DND-41 (cell line): ENCODE data around the gene C4BPB.

ENCODE experiments used
- ATAC-seq: fragments of 200-7000 bp; cut with Tn5 transposase; 3 replicates; pipeline ENCODE4 v1.9.1; 2021; ENCODE audit warnings: low read depth; ENCODE audit not compliant: insufficient read depth
- DNase-seq: peaks from one replicate; pipeline ENCODE4 v3.0.0-alpha.2; 2020
- H2AFZ ChIP-seq: 2 replicates; pipeline ENCODE4 v1.6.0; 2012; ENCODE audit warnings: low read depth, low read length
- H3K27ac ChIP-seq: 2 replicates; pipeline ENCODE4 v1.5.1; 2012; ENCODE audit warnings: low read length, inconsistent platforms
- H3K27me3 ChIP-seq: fragments of 200-600 bp; sonication (generic); 2 replicates; pipeline ENCODE4 v1.6.0; 2012; ENCODE audit warnings: low read length, mild to moderate bottlenecking, inconsistent platforms; ENCODE audit not compliant: insufficient read depth, poor library complexity
- H3K36me3 ChIP-seq: 2 replicates; pipeline ENCODE4 v1.5.1; 2012; ENCODE audit warnings: low read length, inconsistent platforms; ENCODE audit not compliant: insufficient read depth
- H3K4me1 ChIP-seq: 2 replicates; pipeline ENCODE4 v1.5.1; 2012; ENCODE audit warnings: mild to moderate bottlenecking, low read length; ENCODE audit not compliant: insufficient read depth
- H3K4me2 ChIP-seq: 2 replicates; pipeline ENCODE4 v1.6.0; 2012; ENCODE audit warnings: mild to moderate bottlenecking, moderate library complexity, low read length, inconsistent platforms; ENCODE audit not compliant: insufficient read depth
- H3K4me3 ChIP-seq, 2 experiments: fragments of 200-600 bp in 1 of 2; shearing (Covaris generic) in 1 of 2; 2 replicates each; pipeline ENCODE4 v1.5.1; 2012 to 2016; ENCODE audit warnings: inconsistent platforms in 2 of 2, low read length in 2 of 2, mild to moderate bottlenecking in 2 of 2, low read depth in 1 of 2, moderate library complexity in 1 of 2
- H3K79me2 ChIP-seq: 2 replicates; pipeline ENCODE4 v1.6.0; 2012; ENCODE audit warnings: low read length, inconsistent platforms; ENCODE audit not compliant: insufficient read depth
- H3K9ac ChIP-seq: 2 replicates; pipeline ENCODE4 v1.6.0; 2012; ENCODE audit warnings: low read depth, mild to moderate bottlenecking, inconsistent platforms, low read length, moderate library complexity
- H3K9me3 ChIP-seq: 2 replicates; pipeline ENCODE4 v1.5.1; 2012; ENCODE audit warnings: low read length, moderate library complexity, mild to moderate bottlenecking, inconsistent platforms; ENCODE audit not compliant: insufficient read depth, severe bottlenecking
- H4K20me1 ChIP-seq: 2 replicates; pipeline ENCODE4 v1.6.0; 2012; ENCODE audit warnings: low read length; ENCODE audit not compliant: insufficient read depth
- CTCF ChIP-seq: IDR thresholded peaks from 2 replicates; pipeline ENCODE4 v1.5.1; 2012; ENCODE audit warnings: borderline replicate concordance, low read length, moderate library complexity, mild to moderate bottlenecking; ENCODE audit not compliant: poor library complexity, severe bottlenecking; ENCODE audit errors: extremely low read depth
- EZH2 ChIP-seq: IDR thresholded peaks from 3 replicates; pipeline ENCODE4 v1.6.1; 2012; ENCODE audit warnings: borderline replicate concordance, low read depth, mild to moderate bottlenecking, moderate library complexity, low read length, inconsistent platforms; ENCODE audit not compliant: severe bottlenecking

The C4BPB gene

GRCh38 chr1:207050480-207051190 is 38.0 kb upstream of the C4BPB start:
- H2AFZ ChIP-seq: peak overlapping the region; percentile 84
- H3K36me3 ChIP-seq: peaks cover 17% of the 10 kb centered on the region
- peaks cover 9% of the 10 kb centered on the region for H4K20me1 ChIP-seq
- peak overlapping the region; percentile 67 for H3K27ac ChIP-seq
- H3K27me3 ChIP-seq: peaks cover 9% of the 10 kb centered on the region
- H3K4me2 ChIP-seq: peak overlapping the region; percentile 69
- TF ChIP-seq EZH2 (no peak), CTCF (no peak)
- H3K79me2 ChIP-seq: peaks cover 24% of the 10 kb centered on the region
- peak overlapping the region; percentile 75 for H3K9ac ChIP-seq
- H3K4me1 ChIP-seq: peaks cover 47% of the 10 kb centered on the region
- ATAC-seq (peak; percentile 68), DNase-seq (peak; percentile 83)
- peak overlapping the region; percentile 72 to 88 for H3K4me3 ChIP-seq
- no peaks in the 10 kb centered on the region for H3K9me3 ChIP-seq

- Histone ChIP-seq H3K9me3 (no peaks in the 10 kb centered on the region), H2AFZ (peak within 1 kb of the TSS; percentile 84), H3K79me2 (peaks cover 24% of the 10 kb centered on the region), H3K9ac (peak within 1 kb of the TSS; percentile 75), H4K20me1 (peaks cover 9% of the 10 kb centered on the region), H3K4me2 (peak within 1 kb of the TSS; percentile 69), H3K4me3 (peak within 1 kb of the TSS; percentile 72 to 88), H3K36me3 (peaks cover 17% of the 10 kb centered on the region), H3K27ac (peak within 1 kb of the TSS; percentile 67), H3K27me3 (peaks cover 9% of the 10 kb centered on the region), H3K4me1 (peaks cover 47% of the 10 kb centered on the region)
- ATAC-seq (no peak), DNase-seq (no peak)
- no peak for TF ChIP-seq CTCF
- TF ChIP-seq EZH2: no peak
Measured at GRCh38 chr1:207051191-207051943, 37.3 kb upstream of the C4BPB start, which contains the start of gene YOD1. TSS of gene YOD1 (minus strand) at chr1:207051208. CDS start at chr1:207051030, 178 bp downstream.

DNA sequence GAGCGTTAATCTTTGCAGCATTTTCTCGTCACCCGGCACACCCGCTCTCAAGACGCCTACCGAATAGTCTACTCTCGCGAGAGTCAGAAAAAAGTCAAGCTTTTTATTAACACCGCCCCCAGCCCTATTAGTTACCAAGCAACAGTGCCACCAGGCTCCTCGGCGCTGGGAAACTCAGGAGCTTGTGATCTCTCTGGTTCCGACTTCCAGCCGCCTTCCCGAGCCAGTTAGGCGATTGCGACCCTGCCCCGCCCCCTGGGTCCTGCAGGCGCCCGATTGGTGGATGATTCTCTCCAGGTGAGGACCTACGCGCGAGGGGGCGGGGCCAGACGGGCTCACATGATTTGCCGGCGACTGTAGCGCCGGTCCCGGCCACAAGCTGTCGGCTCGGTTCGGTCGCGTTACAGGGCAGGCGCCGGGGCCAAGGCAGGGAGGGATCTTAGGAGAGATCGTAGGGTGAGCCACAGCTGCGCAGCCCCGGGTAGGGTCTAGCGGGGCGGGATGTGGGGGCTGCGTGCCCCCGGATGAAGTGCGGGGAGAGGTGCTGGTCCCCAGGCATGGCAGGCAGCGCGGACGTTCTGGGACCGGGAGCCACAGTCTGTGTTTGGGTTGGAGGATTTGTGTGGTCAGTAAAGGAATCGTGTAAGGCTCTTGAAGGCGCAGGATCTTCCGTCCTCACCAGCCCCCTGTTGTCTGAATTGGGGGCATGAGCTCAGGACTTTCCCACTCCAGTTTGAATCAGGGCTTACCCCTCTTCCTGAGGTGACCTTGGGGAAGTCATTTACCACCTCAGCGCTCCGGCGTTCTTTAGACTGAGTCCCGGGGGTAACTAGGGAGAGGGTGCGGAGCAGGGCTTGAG is 35.5 kb upstream of the C4BPB start, which contains the start of gene PFKFB2:
Gene PFKFB2 (plus strand): TSS at position 365 of the 859 bp plus-strand sequence. CDS start 1,443 bp downstream, outside the sequence.
- Histone ChIP-seq H3K4me2 (peak within 1 kb of the TSS; percentile 69), H3K9ac (peak within 1 kb of the TSS; percentile 46), H3K36me3 (peaks cover 13% of the 10 kb centered on the region), H3K27ac (peak within 1 kb of the TSS; percentile 50), H3K9me3 (no peaks in the 10 kb centered on the region), H3K27me3 (peaks cover 9% of the 10 kb centered on the region), H3K79me2 (peaks cover 24% of the 10 kb centered on the region), H3K4me1 (peaks cover 43% of the 10 kb centered on the region), H2AFZ (peak within 1 kb of the TSS; percentile 82), H4K20me1 (peaks cover 9% of the 10 kb centered on the region), H3K4me3 (peak within 1 kb of the TSS; percentile 8 to 65; a peak in 3 of 4 replicates)
- ATAC-seq (peak; percentile 79), DNase-seq (peak; percentile 80)
- no peak for TF ChIP-seq CTCF
- TF ChIP-seq EZH2: peak; percentile 18
